C4-2B (cell line): ENCODE results near the gene SLC43A2.

Experiments used
- CTCF ChIP-seq: fragments of 450-650 bp; conservative IDR thresholded peaks from 2 replicates; pipeline ENCODE4 v1.5.1; 2017; ENCODE audit warnings: mild to moderate bottlenecking
- ZFX ChIP-seq: fragments of 450-650 bp; IDR thresholded peaks from 2 replicates; pipeline ENCODE4 v1.6.1; 2017

- TF ChIP-seq CTCF (no peak), ZFX (no peak)
Observed at GRCh38 chr17:1646199-1646875, 17.7 kb upstream of the SLC43A2 start.
